ENCODE results near the gene TMEM115.

The TMEM115 gene

GRCh38 chr3:50383750-50384149 lies 24.4 kb upstream of the TMEM115 start:
- H3K27ac ChIP-seq (replicated peaks), result no peak overlapping the region
- no peak for DNase-seq (ENCODE audit: low read depth in 1 of 2, low spot score in 1 of 2)
- no peak overlapping the region for H3K4me3 ChIP-seq (replicated peaks; ENCODE audit: insufficient read depth, low read length)
- H3K27me3 ChIP-seq (ENCODE audit: insufficient read depth, poor library complexity, severe bottlenecking), result peaks cover 3% of the 10 kb centered on the region
- no peak for TF ChIP-seq CTCF (IDR thresholded peaks at IDR 0.05; ENCODE audit: insufficient read depth, low read length)
- no peak for TF ChIP-seq GABPA (IDR thresholded peaks at IDR 0.05; ENCODE audit: low read depth)
- TF ChIP-seq POLR2AphosphoS5 (IDR thresholded peaks at IDR 0.05; ENCODE audit: low read depth), result no peak
- TF ChIP-seq SPI1 (IDR thresholded peaks at IDR 0.05; ENCODE audit: borderline replicate concordance, low read depth), result no peak
- TF ChIP-seq REST (IDR thresholded peaks at IDR 0.05; ENCODE audit: insufficient replicate concordance, low read depth), result no peak

GRCh38 chr3:50382722-50383121 lies 23.4 kb upstream of the TMEM115 start:
- Histone ChIP-seq H3K4me3 (replicated peaks; ENCODE audit: insufficient read depth, low read length) (no peak overlapping the region), H3K27me3 (ENCODE audit: insufficient read depth, poor library complexity, severe bottlenecking) (peaks cover 3% of the 10 kb centered on the region), H3K27ac (replicated peaks) (no peak overlapping the region)
- TF ChIP-seq CTCF (IDR thresholded peaks at IDR 0.05; ENCODE audit: insufficient read depth, low read length) (no peak), REST (IDR thresholded peaks at IDR 0.05; ENCODE audit: insufficient replicate concordance, low read depth) (no peak), SPI1 (IDR thresholded peaks at IDR 0.05; ENCODE audit: borderline replicate concordance, low read depth) (no peak), POLR2AphosphoS5 (IDR thresholded peaks at IDR 0.05; ENCODE audit: low read depth) (no peak), GABPA (IDR thresholded peaks at IDR 0.05; ENCODE audit: low read depth) (no peak)
- no peak for DNase-seq (ENCODE audit: low read depth in 1 of 2, low spot score in 1 of 2)

- Histone ChIP-seq H3K4me3 (replicated peaks; ENCODE audit: insufficient read depth, low read length) (no peak overlapping the region), H3K27me3 (ENCODE audit: insufficient read depth, poor library complexity, severe bottlenecking) (peaks cover 3% of the 10 kb centered on the region), H3K27ac (replicated peaks) (no peak overlapping the region)
- TF ChIP-seq SPI1 (IDR thresholded peaks at IDR 0.05; ENCODE audit: borderline replicate concordance, low read depth), result no peak
- TF ChIP-seq CTCF (IDR thresholded peaks at IDR 0.05; ENCODE audit: insufficient read depth, low read length), result no peak
- TF ChIP-seq REST (IDR thresholded peaks at IDR 0.05; ENCODE audit: insufficient replicate concordance, low read depth), result no peak
- no peak for TF ChIP-seq GABPA (IDR thresholded peaks at IDR 0.05; ENCODE audit: low read depth)
- no peak for TF ChIP-seq POLR2AphosphoS5 (IDR thresholded peaks at IDR 0.05; ENCODE audit: low read depth)
- no peak for DNase-seq (ENCODE audit: low read depth in 1 of 2, low spot score in 1 of 2)
Observed at GRCh38 chr3:50381383-50381782, 22.1 kb upstream of the TMEM115 start.

Data from HL-60 (cell line).